HuH-7 (cell line): ENCODE data around the gene FARP2.

Experiments used
- DNase-seq: peaks from one replicate; pipeline ENCODE4 v3.0.0; 2011; ENCODE audit warnings: low spot score

The FARP2 gene

DNA sequence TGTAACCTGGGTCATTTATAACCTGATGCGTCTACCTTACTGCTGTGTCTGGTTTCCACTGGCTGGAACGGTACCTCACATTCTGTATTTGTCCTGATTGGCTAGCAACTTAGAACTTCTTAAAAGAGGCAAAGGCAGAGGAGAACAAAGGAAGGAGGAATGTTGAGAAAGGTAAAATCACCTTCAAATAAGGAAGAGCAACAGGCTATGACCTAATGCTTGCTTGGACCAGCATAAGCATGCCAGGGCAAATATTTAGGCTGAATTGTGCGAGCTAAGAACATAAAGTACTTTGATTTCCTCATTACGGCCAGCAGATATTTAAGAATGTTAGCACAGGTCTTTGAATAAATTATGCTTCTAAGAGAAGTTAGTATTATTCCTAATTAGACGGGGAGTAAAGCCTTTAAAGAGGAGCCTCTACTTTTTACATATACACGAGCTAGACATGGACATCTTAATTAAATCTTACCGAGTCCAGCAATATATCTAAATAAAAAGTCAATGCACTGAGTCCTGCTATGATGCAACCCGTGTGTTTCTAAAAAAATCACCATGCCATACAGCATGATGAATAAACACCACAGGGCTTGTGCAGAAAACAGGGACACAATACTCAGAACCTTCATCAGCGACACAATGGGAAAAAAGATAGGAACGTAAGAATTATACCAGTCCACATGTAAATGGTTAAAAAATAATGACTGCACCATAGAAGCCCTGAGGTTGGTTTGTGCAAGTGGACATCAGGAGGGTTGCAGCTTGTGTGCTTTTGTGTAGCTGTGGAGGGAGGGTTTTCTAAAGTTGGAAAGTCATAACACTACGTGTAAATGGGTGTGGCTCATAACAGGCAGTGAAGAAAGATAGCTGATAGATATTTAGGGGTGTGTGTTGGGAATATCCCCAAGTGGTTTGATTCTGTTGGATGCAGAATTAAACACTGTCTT, 26.1 kb upstream of the FARP2 start:
- DNase-seq, result no peak

DNA sequence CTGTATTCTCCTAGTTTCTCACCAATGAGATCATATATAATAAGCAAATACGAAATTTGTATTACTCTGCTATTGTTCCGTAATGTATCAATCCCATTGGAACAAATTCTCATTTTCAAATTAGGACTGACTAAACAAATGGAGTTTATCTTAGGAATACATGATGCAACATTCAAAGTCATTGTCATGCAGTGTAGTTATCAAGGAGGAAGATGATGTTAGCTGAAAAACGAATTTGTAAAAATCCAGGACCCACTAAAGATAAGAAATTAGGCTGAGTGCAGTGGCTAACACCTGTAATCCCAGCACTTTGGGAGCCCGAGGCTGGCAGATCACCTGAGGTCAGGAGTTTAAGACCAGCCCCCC, 25.5 kb upstream of the FARP2 start:
- DNase-seq, result no peak

DNA sequence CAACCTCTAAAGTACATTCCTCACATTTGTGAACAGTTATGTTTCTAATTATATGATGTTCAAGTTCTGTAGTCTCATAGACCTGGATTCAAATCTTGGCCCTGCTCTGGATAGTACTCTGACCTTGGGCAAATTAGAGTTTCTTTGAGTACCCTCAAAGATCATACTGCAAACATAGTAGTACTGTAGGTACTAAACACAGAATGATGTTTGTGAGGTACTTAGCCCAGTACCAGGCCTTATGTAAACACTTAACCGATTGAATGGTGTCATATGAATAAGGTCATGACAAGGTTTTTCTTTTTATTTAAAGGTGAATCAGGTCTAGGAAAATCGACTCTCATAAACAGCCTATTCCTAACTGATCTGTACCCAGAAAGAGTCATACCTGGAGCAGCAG, 21.3 kb upstream of the FARP2 start:
- no peak for DNase-seq

DNA sequence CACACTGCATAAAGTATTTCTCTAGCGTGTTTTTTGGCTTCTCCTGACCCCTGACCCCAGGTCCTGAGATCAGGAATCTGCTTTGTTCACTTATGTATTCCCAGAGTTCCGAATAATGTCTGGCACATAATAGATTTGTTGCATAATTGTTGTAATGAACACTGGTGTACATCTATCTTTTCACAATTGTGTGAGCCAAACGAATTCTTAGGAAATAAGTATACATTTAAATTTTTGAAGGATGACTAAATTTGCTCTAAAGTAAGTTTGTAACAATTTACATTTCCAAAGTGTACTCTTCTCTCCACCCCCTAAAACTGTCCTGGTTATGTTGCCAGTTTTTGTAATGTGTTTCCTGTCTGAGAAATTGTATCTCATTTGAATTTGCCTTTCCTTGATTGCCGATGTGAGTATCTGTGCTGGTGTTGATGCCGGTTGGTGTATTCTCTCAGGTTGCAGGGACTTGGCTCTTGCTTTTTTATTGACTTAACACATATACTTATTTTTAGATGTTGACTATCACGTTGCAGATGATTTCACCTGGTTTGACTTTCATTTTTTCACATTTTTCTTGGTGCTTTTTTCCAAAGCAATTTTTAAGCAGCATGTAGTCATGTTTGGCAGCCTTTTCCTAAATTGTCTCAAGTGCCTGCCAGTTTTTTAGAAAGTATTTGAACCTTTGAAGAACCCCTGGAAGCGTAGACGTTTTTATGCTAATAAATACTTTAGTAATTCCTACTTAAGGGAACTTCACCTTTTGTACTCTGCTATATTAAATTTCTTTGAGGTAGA, 16.1 kb upstream of the FARP2 start:
- no peak for DNase-seq

DNA sequence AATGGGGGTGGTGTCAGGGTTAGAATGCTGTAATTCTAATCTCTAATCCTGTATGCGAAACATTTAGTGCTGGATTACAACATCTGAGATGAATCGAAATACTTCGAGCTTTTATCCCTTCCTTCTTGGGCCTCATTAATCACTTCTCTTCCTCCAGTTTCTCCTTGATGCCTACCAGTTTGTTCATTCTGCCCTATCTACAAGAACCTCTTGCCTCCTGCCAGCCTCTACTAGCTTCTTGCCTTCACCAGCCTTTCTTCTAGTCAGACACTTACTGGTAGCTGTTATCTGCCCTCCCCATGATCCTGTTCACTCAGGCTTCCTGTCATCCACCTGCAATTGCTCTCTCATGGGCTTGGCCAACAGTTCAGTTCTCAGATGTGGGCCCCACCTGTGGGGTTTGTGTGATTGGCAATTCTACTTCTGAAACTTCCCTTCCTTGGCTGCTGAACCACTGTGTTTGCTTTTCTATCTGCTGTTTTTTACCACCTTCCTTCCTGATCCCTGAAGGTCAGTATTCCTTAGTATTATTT, 15.4 kb upstream of the FARP2 start:
- DNase-seq, result no peak

DNA sequence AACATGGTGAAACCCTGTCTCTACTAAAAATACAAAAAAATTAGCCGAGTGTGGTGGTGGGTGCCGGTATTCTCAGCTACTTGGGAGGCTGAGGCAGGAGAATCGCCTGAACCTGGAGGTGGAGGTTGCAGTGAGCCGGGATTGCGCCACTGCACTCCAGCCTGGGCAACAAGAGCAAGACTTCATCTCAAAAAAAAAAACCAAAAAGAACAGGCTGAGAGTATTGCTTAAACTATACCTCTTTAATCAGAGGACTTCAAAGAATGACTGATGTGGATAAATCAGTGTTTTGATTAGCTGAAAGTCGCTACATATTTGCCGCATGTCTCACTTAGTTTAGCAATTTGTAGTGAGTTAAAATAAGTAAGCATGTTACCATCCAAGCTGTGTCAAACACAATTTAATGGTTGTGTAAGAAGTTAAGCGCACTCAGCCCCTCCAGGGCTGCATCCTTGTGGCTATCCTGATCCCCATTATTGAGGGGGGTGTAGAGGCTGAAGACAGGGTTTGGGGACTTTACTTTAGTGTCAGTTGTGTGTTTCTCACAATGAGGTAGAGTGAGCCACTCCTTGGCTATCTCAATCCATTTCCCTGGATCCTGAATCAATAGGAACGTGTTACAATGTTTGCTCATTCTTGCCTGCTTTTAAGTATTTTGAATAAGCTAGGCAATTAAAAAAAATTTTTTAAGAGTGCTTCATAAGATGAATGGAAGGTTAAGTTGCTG, 11.0 kb upstream of the FARP2 start:
- DNase-seq, result no peak

DNA sequence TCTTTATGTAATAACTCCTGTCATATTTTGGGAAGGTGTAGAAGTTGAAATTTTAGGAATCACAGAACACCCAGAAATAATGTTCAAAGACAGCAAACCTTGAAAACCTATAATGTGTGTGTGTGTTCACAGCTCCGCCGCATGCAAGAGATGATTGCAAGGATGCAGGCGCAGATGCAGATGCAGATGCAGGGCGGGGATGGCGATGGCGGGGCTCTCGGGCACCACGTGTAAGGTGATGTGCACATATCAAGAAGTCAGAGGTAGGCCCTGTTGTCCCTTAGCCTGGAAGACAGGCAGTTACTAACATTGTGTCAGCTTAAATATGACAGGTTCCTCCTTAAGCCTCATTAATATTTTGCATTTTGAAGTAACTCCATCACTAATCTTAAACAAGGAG, 6.1 kb upstream of the FARP2 start:
- no peak for DNase-seq

DNA sequence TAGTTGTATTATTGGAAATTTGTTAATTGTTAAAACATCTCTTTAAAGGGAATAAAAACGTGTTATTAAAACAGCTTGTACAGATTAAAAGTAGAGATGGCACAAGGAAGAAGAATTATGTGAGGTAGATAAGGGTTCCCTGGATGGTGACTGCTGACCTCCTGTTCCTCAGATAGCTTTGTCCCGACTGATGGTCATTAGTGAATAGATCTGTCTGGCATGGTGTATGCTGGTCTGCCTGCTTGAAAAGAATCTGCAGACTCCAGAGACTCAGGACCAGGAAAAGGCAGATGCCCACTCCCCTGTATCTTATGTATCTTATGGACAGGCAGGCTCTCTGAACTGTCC, 5.6 kb upstream of the FARP2 start:
- DNase-seq, result no peak

DNA sequence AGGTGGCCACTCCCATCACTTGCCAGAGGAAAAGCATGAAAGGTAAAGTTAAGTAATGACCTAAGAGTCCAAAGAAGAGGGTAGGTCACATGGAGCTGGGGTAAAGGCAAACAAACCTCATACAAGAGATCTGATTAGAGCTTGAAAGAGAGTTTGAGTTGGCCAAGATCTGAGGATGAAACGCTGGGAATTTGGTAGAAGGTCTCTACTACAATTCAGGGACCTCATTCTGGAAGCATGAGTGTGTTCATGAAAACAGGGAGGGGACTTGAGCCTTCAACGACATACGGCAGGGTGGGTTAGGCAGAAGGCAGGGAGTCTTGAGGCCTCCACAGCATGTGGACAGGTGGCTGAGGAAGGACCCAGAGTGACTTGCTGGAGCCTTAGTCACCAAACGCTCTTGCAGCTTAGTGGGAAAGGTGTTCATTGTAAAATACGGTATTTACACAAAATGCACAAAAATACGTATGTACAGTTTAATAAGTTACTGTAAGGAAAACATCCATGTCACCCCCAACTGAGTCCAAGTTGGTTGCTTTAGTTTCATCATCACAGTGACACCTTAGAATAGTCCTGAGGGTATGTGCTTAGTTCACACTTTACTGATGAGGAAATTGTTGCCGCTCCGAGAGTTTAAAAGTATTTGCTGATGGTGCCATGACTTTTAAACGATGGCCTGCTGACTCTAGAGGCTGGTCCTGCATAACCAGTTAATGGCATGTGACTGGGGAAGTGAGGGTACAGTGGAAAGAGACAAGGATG, 5.0 kb upstream of the FARP2 start:
- DNase-seq, result no peak

DNA sequence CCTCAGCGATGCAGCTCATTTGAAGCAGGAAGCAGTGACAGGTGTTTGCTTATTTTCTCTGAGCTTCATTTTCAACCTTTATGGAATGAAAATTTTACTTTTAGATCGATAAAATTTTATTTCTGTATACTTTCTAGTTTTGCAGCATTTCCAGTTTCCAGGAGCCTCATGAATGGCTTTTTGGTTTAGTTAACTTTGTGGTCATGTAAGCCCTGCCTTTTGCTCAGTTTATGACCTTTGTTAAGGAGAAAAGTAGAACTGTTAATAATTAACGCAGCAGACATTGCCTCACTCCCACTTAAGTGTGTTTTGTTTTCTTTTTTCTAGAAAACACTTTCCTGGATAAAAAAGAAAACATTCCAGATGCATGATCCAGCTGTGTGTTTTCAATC, 4.4 kb upstream of the FARP2 start:
- peak; percentile 28 for DNase-seq

DNA sequence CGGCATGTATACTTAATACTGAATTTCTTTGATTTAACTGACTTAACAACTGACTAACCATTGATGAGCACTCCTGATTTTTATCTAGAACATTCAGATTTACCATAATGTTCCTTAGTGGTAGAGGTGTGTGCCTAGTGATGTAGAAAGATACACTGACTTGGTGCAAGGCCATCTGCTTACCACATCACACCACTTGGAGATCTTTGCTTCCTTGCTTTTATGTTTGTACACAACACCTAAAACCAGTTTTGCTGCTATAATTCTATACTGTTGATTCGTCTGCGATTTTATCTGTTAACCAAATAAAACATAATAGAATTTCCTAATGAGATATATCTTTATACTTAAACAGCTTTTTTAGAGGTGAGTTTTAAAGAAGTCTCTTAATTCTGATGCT, 3.9 kb upstream of the FARP2 start:
- no peak for DNase-seq

DNA sequence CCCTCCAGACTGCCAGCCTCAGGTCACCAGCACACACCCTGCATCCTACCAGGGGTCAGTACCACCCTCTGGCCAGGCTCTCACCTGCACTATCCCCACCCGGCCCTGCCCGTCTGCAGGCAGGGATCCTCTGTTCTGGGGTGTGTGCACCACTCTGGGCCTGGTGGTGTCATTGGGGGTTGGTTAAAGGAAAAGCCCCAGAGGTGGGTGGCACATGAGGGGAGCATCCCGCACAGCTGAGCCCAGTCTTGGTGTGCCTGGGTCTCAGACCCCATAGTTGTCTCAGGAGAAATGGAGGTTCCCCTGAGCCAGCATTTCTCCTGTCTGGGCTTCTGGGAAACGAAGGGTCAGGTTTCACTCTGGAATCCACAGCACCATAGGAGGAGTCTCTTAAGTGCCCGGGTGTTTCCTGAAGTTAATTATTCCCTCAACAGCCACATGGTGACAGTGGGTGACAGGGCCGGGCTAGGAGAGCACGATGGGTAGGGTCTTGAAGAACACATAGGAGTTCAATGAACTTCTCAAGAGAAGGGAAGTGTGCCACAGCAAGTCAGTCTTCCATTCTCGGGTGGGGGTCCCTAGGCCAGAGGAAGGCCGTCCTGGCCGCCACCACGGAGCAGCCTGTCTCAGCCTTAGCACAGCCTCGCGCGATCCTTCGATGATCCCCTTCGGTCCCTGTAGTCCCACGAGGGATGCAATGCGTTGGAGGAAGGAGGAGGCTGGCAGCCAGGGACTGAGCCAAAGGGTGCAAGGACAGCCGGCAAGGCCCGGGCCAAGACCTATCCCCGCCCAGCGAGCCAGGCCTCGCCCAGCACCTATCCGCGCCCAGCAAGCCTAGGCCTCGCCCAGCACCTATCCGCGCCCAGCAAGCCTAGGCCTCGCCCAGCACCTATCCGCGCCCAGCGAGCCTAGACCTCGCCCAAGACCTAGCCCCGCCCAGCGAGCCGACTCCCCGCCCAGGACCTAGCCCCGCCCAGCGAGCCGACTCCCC, 1.1 kb upstream of the FARP2 start:
- DNase-seq, result peak; percentile 55

DNA sequence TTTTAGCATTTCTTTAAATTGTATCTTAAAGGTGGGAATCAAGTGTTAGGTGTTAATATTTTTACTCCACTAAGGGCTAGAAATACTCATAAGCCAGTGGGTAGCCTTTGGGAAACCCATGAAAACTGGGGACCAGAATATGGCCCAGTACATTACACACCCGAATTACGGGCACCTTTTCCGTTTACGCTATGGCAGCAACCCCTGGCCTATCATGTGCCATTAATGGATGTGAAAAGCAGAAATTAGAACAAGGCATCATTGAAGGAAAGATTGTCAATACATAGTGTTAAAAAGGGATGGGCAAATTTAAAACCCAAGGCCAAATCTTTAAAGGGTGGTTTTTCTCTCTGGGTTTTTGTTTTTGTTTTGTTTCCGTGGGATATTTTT, 781 bp downstream of the FARP2 start:
- DNase-seq, result no peak

DNA sequence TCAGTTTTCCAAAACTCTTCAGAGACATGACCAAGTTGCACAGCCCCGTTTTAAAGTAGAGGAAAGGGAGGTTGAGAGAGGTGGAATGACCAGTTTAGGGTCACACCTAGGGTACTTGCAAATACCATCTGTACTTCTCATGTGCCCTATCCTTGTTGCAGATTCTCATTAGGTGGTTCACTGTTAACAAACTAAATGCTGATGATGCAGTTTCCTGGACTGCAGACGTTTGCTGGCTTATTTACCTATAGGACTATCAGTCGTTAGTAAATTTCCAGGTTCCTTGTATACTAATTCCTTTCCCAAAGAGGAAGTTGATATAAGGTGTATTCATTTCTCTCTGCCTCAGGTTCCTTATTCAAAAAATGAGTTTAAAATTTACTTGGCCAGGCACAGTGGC, 1.4 kb downstream of the FARP2 start:
- DNase-seq, result no peak

DNA sequence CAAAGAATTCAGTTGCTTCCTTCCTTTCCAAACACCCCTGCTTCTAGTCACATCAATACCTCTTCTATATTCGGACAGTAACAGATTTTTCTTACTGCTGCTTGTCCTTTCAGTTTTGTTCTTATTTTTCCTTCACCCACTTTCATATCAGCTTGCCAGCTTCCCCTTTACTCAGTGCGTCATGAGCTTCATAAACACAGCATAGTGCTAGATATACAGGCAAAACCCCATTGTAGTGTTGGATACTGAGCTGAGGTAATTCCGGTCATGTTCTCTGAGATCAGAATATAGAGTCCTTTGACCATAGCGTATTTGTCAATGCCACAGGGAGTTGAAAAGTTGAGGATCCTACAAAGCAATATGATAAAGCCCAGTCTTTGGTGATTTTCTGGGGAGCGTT, 2.4 kb downstream of the FARP2 start:
- DNase-seq, result no peak

DNA sequence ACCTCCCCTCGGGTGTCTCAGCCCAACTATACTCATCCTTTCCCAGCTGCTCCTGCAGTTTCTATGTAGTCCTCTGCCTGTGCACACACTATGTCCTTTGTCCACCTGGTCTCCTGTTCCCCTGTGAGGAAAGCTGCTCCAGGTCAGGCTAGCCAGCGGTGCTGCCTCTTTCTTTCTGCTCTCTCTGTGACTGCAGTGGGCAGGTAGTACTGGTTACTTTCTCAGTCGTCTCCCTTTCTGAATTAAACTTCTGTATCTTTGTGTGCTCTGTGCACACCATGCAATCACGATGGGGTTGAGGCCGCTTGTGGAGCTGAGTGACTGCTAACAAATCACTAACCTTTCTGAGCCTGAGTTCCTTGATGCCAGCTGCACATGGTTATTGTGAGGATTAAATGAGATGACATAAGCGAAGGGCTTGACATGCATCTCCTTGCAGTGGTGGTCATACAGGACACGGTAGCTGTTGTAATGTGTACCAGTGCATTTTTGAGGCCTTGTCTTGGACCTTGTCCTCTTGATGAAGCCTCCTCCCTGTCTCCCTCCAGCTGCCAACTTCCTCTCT, 3.5 kb downstream of the FARP2 start:
- peak; percentile 32 for DNase-seq

DNA sequence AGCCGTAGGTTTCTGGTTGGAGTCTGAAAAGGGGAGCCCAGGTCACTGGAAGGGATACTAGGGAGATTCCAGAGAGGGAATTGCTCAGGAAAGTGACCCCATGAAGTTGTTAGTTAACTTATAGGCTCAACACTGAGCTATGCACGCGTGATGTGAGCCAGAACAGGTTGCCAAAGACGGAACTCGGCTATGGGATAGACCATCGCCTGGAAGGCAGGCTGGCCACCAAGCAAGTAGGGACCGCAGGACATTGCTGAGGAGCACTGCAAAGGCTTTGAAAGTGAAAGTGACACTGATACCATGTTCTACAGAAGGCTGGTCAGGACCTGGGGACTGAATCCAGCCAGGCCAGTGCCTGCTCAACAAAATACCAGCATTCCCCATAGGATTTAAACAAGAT, 7.3 kb downstream of the FARP2 start:
- DNase-seq, result no peak

DNA sequence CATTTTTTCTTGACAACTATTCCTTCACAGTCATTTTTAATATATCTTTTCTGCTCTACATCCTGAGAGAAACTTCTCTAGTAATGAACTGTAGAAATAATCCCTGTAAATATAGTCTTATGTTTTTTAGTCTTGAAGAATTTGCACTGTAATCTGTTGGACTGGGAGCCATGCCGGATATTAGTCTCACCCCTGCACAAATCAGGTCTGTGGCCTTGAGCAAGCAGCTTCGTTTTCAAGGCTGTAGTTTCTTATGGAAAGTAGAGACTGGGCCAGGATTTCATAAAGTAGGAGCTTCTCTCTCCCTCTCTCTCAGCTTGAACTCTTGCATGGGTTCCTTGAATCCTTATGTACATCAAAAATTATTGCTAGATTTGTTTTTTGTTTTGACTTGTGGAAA, 8.7 kb downstream of the FARP2 start:
- no peak for DNase-seq

DNA sequence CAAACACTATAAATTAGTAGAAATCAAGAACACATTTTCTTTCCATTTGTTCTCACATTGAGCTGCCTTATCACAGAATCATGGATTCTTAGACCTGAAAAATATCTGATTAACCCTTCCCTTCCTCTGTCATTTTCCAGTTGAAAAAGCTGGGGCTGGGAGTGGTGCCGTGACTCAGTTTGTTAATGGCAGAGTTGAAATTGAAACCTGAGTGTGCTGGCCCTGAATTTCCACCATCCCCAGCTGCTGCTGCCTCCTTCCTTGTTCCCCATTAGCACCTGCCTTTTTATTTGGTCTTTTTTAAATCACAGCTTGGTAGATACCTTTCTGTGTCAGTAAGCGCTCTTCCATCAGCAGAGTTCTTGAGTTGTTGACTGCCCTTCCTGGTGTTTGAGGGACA, 10.6 kb downstream of the FARP2 start:
- DNase-seq, result no peak

DNA sequence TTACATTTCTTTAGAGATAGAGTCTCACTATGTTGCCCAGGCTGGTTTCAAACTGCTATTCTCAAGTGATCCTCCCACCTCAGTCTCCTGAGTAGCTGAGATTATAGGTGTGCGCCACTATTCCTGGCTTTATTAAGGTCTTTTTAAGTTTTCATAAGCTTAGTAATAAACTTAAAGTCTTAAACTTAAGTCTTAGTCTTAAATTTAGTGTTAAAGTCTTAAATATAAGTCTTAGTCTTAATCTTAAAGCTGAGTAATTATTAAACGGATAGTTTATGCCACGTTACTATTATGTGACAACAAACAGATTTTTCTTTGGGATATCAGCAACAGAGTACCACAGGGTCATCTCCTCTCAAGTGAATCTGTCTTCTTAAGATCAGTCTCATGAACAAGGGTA, 12.6 kb downstream of the FARP2 start:
- DNase-seq, result no peak
